ENCODE data around the gene WDFY2. TPM values are rescaled to one million over a fixed set of nuclear protein-coding genes. Genes with fewer than 3 reads are reported as not detected.

WDFY2 gene
- total and polyA plus RNA-seq, 2 experiments from 2014 or later: 11.4 to 24.0 TPM

DNA sequence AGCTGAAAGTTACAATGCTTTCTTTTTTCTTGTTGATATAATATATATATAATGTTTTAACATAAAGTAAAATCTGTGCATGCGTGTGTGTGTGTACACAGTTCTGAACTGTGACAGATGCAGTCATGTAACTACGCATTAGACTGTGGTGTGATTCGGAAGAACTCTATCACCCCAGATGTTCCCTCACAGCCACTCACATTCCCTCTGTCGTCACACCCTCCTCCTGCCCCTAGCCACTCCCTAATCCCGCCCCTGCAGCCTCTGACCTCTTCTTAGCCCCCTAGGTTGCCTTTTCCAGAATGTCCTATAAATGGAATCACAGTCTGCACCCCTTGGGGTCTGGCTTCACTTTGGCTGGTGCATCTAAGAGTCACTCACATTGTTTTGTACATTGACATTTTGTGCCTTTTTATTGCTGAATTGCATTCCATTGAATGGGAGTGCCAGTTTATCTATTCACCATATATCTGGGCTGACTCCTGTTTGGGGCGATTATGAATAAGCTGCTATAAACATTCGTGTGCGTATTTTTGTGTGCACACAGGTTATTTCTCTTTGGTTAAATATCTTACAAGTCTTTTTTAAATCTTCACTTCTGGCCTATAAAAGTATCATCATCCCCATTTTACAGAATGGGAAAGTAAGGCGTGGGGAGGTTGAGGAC, 199.3 kb downstream of the WDFY2 start (continued):
- no peak for TF ChIP-seq ZNF462 (CRISPR knock-in tag; IDR thresholded peaks at IDR 0.05)

DNA sequence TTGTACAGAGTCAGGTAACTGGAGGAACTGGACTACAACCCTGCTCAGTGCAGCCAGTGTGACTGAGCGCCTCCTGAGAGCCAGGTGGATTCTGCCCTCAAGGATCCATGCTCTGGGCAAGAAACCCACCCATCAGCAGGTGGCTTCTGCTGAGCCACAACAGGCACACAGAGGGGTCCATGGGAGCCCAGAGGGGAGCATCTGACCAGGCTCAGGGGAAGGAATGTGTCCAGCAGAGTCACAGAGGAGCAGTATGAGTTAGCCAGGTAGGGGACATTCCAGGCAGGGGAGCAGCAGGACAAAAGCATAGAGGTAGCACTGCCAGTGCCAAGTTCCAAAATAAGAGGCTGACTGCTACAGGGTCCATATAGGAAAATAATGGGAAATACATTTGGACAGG, 199.8 kb downstream of the WDFY2 start:
- peaks cover 13% of the 10 kb centered on the region for H3K27me3 Mint-ChIP-seq (ENCODE audit: insufficient read depth, low read depth, poor library complexity)
- no peaks in the 10 kb centered on the region for H3K36me3 ChIP-seq (ENCODE audit: insufficient read depth)
- H3K27ac ChIP-seq (ENCODE audit: low read depth): no peak overlapping the region
- H3K4me1 ChIP-seq (ENCODE audit: insufficient read depth): no peaks in the 10 kb centered on the region
- no peak overlapping the region for H3K4me3 ChIP-seq
- no peaks in the 10 kb centered on the region for H3K27me3 ChIP-seq (ENCODE audit: insufficient read depth)
- peaks cover 17% of the 10 kb centered on the region for H3K4me1 Mint-ChIP-seq
- H3K4me2 ChIP-seq: no peak overlapping the region
- no peaks in the 10 kb centered on the region for H3K9me3 Mint-ChIP-seq
- H3K79me2 ChIP-seq (replicated peaks; ENCODE audit: insufficient read depth): no peaks in the 10 kb centered on the region
- no peaks in the 10 kb centered on the region for H3K9me2 ChIP-seq (ENCODE audit: insufficient read depth)
- H3K27ac Mint-ChIP-seq: no peak overlapping the region
- H3F3A ChIP-seq (replicated peaks; ENCODE audit: low read depth): no peaks in the 10 kb centered on the region
- H2AFZ ChIP-seq: no peak overlapping the region
- no peak overlapping the region for H3K4me3 Mint-ChIP-seq
- no peak for DNase-seq (ENCODE audit: low spot score)
- no peaks in the 10 kb centered on the region for H3K36me3 Mint-ChIP-seq (ENCODE audit: low read depth)
- no peaks in the 10 kb centered on the region for H4K20me1 ChIP-seq (replicated peaks; ENCODE audit: insufficient read depth)
- ATAC-seq: peak; percentile 20
- TF ChIP-seq EZH2 (IDR thresholded peaks at IDR 0.05; ENCODE audit: low read depth, unreplicated experiment) (no peak), CREB1 (CRISPR knock-in tag; IDR thresholded peaks at IDR 0.05; ENCODE audit: low read depth) (no peak), ETS1 (IDR thresholded peaks at IDR 0.05) (no peak), CTCF (conservative IDR thresholded peaks at IDR 0.05; ENCODE audit: low read depth in 2 of 2) (no peak), POLR2AphosphoS5 (IDR thresholded peaks at IDR 0.05; ENCODE audit: low read depth) (no peak), JUNB (IDR thresholded peaks at IDR 0.05; ENCODE audit: unreplicated experiment) (no peak), NANOG (IDR thresholded peaks at IDR 0.05; ENCODE audit: borderline replicate concordance) (no peak), ZNF114 (CRISPR knock-in tag; IDR thresholded peaks at IDR 0.05) (no peak), ZNF331 (CRISPR knock-in tag; IDR thresholded peaks at IDR 0.05; ENCODE audit: low read depth) (no peak)
